Mucosa of descending colon (tissue), 3 donors: ENCODE data around the gene TMEM18. TPM values are rescaled to one million over a fixed set of nuclear protein-coding genes. Genes with fewer than 3 reads are reported as not detected.

ENCODE experiments used
- ATAC-seq: fragments of 200-7000 bp; cut with Tn5 transposase; one replicate; pipeline ENCODE4 v1.9.1; 2020; ENCODE audit warnings: mild to moderate bottlenecking, moderate library complexity
- DNase-seq, 3 donors: peaks; one replicate each; pipeline ENCODE4 v3.0.0-alpha.2; 2020
- H3K36me3 ChIP-seq: fragments of 200-600 bp; one replicate; pipeline ENCODE4 v1.8.0; 2021; ENCODE audit warnings: low read depth, mild to moderate bottlenecking
- H3K4me1 ChIP-seq: fragments of 200-600 bp; one replicate; pipeline ENCODE4 v1.8.0; 2021; ENCODE audit warnings: low read depth, mild to moderate bottlenecking
- H3K4me3 ChIP-seq: fragments of 200-600 bp; one replicate; pipeline ENCODE4 v1.8.0; 2021; ENCODE audit warnings: mild to moderate bottlenecking
- H3K9me3 ChIP-seq: fragments of 200-600 bp; one replicate; pipeline ENCODE4 v1.8.0; 2021; ENCODE audit warnings: mild to moderate bottlenecking
- intact Hi-C, 2 donors: fragments of 100-400 bp; cut with DNase I in 1 of 2; cut with micrococcal nuclease in 1 of 2; formaldehyde crosslinking; loops; one replicate each; pipeline versions ENCODE4 v1.11.0 to v1.11.1; 2022; cut with DNase I, micrococcal nuclease
- total RNA-seq, 3 donors: library from RNA; stranded (reverse); fragmentation: NEBNext Ultra II Directional in 2 of 3; extraction: Animal tissue kit (Norgen Biotek cat#: 25700) in 2 of 3; gene quantifications; one replicate each; pipeline versions ENCODE4 v1.2.1 to v1.2.4, GENCODE V29; 2021 to 2023
- TF ChIP-seq, protein P1 (sequence below): fragments of 200-600 bp; IDR thresholded peaks from one replicate; pipeline ENCODE4 v1.8.0; 2022; ENCODE audit warnings: antibody characterized with exemption, mild to moderate bottlenecking
- donor health status: DM: no; HTN: no; CAD: no; lungs with moderate emphysema.
- donor health status: DM: no; HTN: no; CAD: no.
- donor health status: DM: no; HTN: yes; CAD: no.

TMEM18 gene
- total RNA-seq, 3 donors from 2014 or later, result 13.9 to 22.3 (median 19.0) TPM

GRCh38 chr2:631741-632140, 45.5 kb downstream of the TMEM18 start:
- no peaks in the 10 kb centered on the region for H3K9me3 ChIP-seq
- H3K36me3 ChIP-seq, result no peaks in the 10 kb centered on the region
- intact Hi-C loops, result no loop called here
- DNase-seq (no peak), ATAC-seq (no peak)
- TF ChIP-seq, protein P1, sequence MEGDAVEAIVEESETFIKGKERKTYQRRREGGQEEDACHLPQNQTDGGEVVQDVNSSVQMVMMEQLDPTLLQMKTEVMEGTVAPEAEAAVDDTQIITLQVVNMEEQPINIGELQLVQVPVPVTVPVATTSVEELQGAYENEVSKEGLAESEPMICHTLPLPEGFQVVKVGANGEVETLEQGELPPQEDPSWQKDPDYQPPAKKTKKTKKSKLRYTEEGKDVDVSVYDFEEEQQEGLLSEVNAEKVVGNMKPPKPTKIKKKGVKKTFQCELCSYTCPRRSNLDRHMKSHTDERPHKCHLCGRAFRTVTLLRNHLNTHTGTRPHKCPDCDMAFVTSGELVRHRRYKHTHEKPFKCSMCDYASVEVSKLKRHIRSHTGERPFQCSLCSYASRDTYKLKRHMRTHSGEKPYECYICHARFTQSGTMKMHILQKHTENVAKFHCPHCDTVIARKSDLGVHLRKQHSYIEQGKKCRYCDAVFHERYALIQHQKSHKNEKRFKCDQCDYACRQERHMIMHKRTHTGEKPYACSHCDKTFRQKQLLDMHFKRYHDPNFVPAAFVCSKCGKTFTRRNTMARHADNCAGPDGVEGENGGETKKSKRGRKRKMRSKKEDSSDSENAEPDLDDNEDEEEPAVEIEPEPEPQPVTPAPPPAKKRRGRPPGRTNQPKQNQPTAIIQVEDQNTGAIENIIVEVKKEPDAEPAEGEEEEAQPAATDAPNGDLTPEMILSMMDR, result no peak
- peaks cover 2% of the 10 kb centered on the region for H3K4me1 ChIP-seq
- H3K4me3 ChIP-seq, result no peak overlapping the region

GRCh38 chr2:630451-631320, 46.5 kb downstream of the TMEM18 start:
- intact Hi-C loops, result no loop called here
- no peak overlapping the region for H3K4me3 ChIP-seq

DNA sequence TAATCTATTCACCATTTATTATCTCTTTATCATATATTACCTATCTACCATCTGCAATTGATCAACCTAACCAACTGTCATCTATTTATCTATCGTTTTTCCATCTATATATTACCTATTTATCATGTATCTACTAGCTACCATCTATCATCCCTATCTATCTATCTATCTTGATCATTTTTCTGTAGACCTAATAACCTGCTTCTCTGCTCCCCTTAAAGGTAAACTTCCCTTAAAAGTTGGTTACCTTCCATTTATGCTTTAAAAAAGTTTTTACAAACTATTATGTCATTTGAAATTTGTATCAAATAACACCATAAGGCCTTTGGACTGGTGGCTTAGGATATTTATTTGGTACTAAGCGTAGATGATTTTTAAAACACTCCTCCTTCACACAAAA, 47.2 kb downstream of the TMEM18 start:
- H3K9me3 ChIP-seq, result no peaks in the 10 kb centered on the region
- H3K4me3 ChIP-seq, result no peak overlapping the region
- ATAC-seq (no peak), DNase-seq (no peak)
- TF ChIP-seq, protein P1, result no peak
- intact Hi-C loops, result no loop called here
- H3K36me3 ChIP-seq, result no peaks in the 10 kb centered on the region
- H3K4me1 ChIP-seq, result no peaks in the 10 kb centered on the region

More at GRCh38 chr2:630451-631320, 46.5 kb downstream of the TMEM18 start:
- DNase-seq (no peak), ATAC-seq (no peak)
- no peaks in the 10 kb centered on the region for H3K36me3 ChIP-seq
- TF ChIP-seq, protein P1, result no peak
- no peaks in the 10 kb centered on the region for H3K9me3 ChIP-seq
- no peaks in the 10 kb centered on the region for H3K4me1 ChIP-seq

DNA sequence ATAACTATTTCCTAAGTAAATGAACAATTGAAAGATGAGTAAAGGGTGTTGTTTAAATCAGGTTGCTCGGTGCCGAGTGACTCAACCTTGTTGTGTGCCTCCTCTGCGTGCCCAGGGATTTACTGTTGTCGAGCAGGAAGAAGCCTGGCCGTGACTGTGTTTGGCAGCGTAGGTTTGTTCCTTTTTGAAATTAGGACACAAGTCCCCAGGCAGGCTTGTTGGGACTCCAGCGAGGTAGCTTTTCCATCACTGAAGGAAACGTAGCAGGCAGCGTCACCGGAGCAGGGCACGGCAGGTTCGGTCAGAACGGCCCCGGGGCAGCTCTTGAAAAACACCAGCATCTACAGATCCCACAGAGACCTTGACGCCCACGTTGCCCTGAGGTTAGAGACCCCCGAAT, 48.6 kb downstream of the TMEM18 start:
- ATAC-seq, result no peak
- Histone ChIP-seq H3K9me3 (no peaks in the 10 kb centered on the region), H3K4me3 (no peak overlapping the region), H3K4me1 (no peaks in the 10 kb centered on the region), H3K36me3 (no peaks in the 10 kb centered on the region)
- DNase-seq, result no peak
- intact Hi-C loops, result no loop called here
- TF ChIP-seq, protein P1, result no peak

DNA sequence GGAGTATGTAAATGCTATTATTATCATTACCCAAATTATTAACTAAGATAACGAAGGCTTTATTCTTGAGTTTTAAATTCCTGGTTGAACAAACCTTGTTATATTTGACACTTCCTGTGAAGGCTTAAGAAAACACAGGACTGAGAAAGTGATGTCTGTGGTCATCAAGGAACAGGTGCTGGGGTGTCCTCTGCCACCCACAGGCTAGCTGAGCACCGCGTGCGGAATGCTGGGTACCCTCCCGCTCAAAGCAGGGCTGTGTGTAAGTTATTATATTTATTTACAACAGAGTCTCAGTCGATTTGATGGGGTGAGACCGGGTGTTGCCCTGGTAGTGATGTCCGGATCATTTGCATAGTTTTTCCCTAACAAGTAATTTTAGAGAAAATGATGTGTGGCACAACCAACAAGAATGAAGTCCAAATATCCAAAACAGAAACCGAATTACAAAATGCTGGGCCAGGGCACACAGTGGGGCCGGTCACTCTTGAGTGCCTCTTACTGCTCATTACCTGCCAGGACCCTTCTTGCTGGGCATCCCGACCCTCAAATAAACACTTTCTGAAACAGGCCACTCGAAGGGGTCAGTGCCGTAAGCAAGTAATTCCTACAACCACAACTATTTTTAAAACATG, 49.2 kb downstream of the TMEM18 start:
- TF ChIP-seq, protein P1, result no peak

More for the DNA sequence above, 49.2 kb downstream of the TMEM18 start:
- H3K4me1 ChIP-seq, result no peaks in the 10 kb centered on the region
- intact Hi-C loops, result no loop called here
- ATAC-seq (no peak), DNase-seq (no peak)
- no peaks in the 10 kb centered on the region for H3K9me3 ChIP-seq
- H3K36me3 ChIP-seq, result no peaks in the 10 kb centered on the region
- H3K4me3 ChIP-seq, result no peak overlapping the region
